ENCODE measurements around the gene TAOK3.

DNA sequence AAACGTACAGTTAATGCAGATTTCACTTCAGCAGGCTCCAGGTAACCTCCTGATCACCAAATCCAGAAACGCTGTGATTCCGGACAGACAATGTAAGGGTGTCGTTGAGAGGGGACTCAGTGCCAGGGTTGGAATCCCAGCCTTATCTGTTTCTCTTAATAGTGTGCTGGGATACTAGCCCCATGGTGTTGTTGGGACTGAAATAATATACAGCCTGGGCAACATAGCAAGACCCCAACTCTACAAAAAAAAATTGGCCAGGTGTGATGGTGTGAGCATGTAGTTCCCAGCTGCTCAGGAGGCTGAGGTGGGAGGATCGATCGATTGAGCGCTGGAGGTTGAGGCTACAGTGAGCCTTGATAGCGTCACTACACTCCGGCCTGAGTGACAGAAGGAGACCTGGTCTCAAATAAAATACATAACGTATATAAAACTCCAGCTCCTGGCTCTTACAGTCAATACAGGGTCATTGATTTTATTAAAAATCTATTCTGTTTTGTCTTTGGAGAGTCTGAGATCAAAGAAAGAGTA is 235.5 kb downstream of the TAOK3 start:
- TF ChIP-seq POLR2A (IDR thresholded peaks at IDR 0.05) = no peak
- TF ChIP-seq POLR2AphosphoS5 (IDR thresholded peaks at IDR 0.05) = no peak

Data from suprapubic skin (tissue), 4 donors.